IPS-20b (cell line): Measurements from ENCODE around the gene PPIF.
"Not testable (repeated sequence)": the region's sequence is repeated elsewhere in the genome, so short reads cannot be mapped to it uniquely, and the experiment has no call there.

ENCODE experiments used
- H3K27ac ChIP-seq: one replicate; pipeline ENCODE4 v1.5.1; 2013; ENCODE audit warnings: low read length
- H3K27me3 ChIP-seq: 2 replicates; pipeline ENCODE4 v1.6.1; 2013; ENCODE audit warnings: mild to moderate bottlenecking, low read length, inconsistent platforms; ENCODE audit not compliant: insufficient read depth
- H3K36me3 ChIP-seq: 2 replicates; pipeline ENCODE4 v1.6.1; 2013; ENCODE audit warnings: low read depth, mild to moderate bottlenecking, inconsistent platforms, low read length, moderate library complexity; ENCODE audit not compliant: insufficient read depth
- H3K4me1 ChIP-seq: 2 replicates; pipeline ENCODE4 v1.6.1; 2013; ENCODE audit warnings: mild to moderate bottlenecking, control low read depth, inconsistent platforms, low read length, moderate library complexity; ENCODE audit not compliant: insufficient read depth
- H3K4me3 ChIP-seq: 2 replicates; pipeline ENCODE4 v1.5.1; 2013; ENCODE audit warnings: mild to moderate bottlenecking, low read length, inconsistent platforms
- H3K9ac ChIP-seq: 2 replicates; pipeline ENCODE4 v1.6.1; 2013; ENCODE audit warnings: low read depth, mild to moderate bottlenecking, inconsistent platforms, low read length, moderate library complexity
- H3K9me3 ChIP-seq: 2 replicates; pipeline ENCODE4 v1.6.1; 2013; ENCODE audit warnings: mild to moderate bottlenecking, low read depth, low read length, inconsistent platforms; ENCODE audit not compliant: insufficient read depth

Gene PPIF

DNA sequence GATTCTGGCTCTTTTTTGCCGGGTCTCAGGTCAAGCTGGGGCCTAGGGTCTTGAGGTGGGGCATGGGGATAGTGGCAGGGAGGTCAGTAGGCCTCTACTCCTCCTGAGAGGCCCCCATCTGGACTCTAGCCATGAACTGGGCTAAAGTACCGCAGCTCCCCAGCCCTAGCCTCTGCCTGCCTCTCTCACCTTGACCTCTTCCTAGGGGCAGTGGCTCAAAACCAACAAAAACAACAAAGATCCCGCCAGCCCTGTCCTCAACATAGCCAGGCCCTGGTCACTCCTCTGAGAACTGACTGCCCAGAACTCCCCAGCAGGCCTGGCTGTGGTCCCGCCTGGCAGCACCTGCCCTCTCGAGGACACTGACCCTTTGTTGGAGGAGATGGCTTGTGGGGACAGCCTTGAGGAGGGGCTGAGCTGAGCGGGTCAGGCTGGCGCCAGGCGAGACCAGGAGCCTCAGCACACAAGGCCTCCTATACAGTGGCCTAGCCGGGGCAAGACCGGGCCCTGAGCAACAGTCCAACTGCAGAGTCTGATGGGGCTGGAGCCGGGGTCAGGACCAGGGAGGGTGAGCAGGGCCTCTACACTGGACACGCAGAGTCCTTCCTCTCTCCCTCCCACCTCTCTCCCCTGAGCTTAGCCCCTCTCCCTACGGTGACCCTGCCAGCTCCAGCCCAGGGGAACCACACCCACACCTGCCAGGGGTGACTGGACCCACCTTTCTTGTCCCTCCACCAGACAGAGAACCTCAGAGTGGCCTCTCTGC lies 11.6 kb upstream of the PPIF start:
- no peak overlapping the region for H3K4me3 ChIP-seq

DNA sequence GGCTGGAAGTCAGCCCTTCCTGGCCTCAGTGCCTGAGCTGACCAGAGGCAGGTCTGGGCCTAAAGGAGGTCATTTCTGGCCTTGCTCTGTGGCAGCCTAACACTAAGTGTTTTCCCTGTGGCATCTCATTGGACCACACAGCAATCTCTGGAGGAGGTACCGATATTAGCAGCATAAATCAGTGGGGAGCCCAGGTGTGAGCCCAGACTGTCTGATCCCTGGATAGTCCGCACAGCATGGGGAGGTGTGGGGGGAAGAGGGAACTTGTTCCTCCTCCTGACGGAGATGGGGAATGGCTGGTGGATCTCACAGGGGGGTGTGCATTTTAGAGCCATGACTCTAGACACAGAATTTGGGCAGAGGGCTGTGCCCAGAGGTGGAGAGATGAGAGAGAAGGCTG lies 11.0 kb upstream of the PPIF start:
- H3K27me3 ChIP-seq = no peaks in the 10 kb centered on the region
- no peak overlapping the region for H3K27ac ChIP-seq
- peaks cover 10% of the 10 kb centered on the region; the same call in 1 of the 2 replicates for H3K4me1 ChIP-seq
- H3K9ac ChIP-seq = no peak overlapping the region
- 0 out of 2 replicates have a peak, but pooled peaks cover 5% of the 10 kb centered on the region for H3K9me3 ChIP-seq
- H3K4me3 ChIP-seq = no peak overlapping the region
- no peaks in the 10 kb centered on the region for H3K36me3 ChIP-seq

More for the DNA sequence above, 11.6 kb upstream of the PPIF start:
- Histone ChIP-seq H3K9ac (no peak overlapping the region), H3K4me1 (peaks cover 10% of the 10 kb centered on the region; the same call in 1 of the 2 replicates), H3K27me3 (no peaks in the 10 kb centered on the region), H3K27ac (no peak overlapping the region), H3K36me3 (no peaks in the 10 kb centered on the region), H3K9me3 (0 out of 2 replicates have a peak, but pooled peaks cover 5% of the 10 kb centered on the region)

GRCh38 chr10:79336739-79337138 lies 10.5 kb upstream of the PPIF start:
- H3K4me1 ChIP-seq = peaks cover 10% of the 10 kb centered on the region; the same call in 1 of the 2 replicates
- H3K27me3 ChIP-seq = no peaks in the 10 kb centered on the region
- no peak overlapping the region for H3K4me3 ChIP-seq
- H3K9ac ChIP-seq = no peak overlapping the region
- no peak overlapping the region for H3K27ac ChIP-seq
- 0 out of 2 replicates have a peak, but pooled peaks cover 5% of the 10 kb centered on the region for H3K9me3 ChIP-seq
- no peaks in the 10 kb centered on the region for H3K36me3 ChIP-seq

DNA sequence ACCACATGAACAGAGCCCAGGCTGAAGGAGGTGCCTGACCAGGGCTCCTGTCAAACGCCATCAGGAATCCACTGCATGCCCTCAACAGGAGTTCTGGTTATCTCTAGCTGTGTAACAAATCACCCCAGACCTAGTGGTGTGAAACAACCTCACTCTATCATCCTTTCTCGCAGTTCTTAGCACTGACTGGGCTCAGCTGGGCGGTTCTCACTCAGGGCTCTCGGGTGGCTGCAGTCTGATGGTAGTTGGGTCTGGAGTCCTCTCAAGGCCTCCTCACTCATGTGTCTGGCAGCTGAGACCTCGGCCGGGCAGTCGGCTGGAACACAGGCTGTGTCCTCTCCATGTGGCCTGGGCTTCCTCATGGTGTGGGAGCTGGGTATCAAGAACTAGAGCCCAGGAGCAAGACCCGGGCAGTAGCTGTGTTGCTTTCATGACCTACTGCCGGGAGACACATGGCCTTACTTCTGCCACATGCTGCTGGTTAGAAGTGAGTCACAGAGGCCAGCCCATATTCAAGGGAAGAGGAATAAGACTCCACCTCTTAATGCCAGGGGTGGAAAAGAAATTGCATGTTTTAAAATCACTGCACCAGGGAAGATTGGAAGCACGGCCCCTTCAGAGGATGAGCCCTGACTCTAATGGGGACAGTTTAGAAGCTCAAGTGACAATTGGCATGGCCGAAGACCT lies 9.3 kb upstream of the PPIF start:
- not testable (repeated sequence) for H3K36me3 ChIP-seq, H3K4me1 ChIP-seq, H3K9me3 ChIP-seq, H3K27me3 ChIP-seq, H3K4me3 ChIP-seq, H3K9ac ChIP-seq, H3K27ac ChIP-seq

GRCh38 chr10:79339266-79339665 lies 8.0 kb upstream of the PPIF start:
- Histone ChIP-seq H3K9me3 (no peaks in the 10 kb centered on the region), H3K4me3 (no peak overlapping the region), H3K9ac (no peak overlapping the region), H3K27ac (no peak overlapping the region), H3K4me1 (peaks cover 10% of the 10 kb centered on the region; the same call in 1 of the 2 replicates), H3K27me3 (no peaks in the 10 kb centered on the region), H3K36me3 (no peaks in the 10 kb centered on the region)

GRCh38 chr10:79340646-79341244 lies 6.5 kb upstream of the PPIF start:
- Histone ChIP-seq H3K9me3 (no peaks in the 10 kb centered on the region), H3K4me3 (no peak overlapping the region), H3K9ac (no peak overlapping the region), H3K27ac (no peak overlapping the region), H3K4me1 (peaks cover 10% of the 10 kb centered on the region; the same call in 1 of the 2 replicates), H3K27me3 (no peaks in the 10 kb centered on the region), H3K36me3 (no peaks in the 10 kb centered on the region)

- no peaks in the 10 kb centered on the region for H3K9me3 ChIP-seq
- H3K9ac ChIP-seq = no peak overlapping the region
- H3K27me3 ChIP-seq = no peaks in the 10 kb centered on the region
- no peaks in the 10 kb centered on the region for H3K36me3 ChIP-seq
- no peak overlapping the region for H3K27ac ChIP-seq
- no peak overlapping the region for H3K4me3 ChIP-seq
- peaks cover 6% of the 10 kb centered on the region; the same call in 1 of the 2 replicates for H3K4me1 ChIP-seq
Observed at GRCh38 chr10:79342295-79342761, 4.9 kb upstream of the PPIF start.

GRCh38 chr10:79342811-79343561 lies 4.3 kb upstream of the PPIF start:
- Histone ChIP-seq H3K27me3 (no peaks in the 10 kb centered on the region), H3K36me3 (no peaks in the 10 kb centered on the region), H3K4me3 (no peak overlapping the region), H3K9me3 (no peaks in the 10 kb centered on the region), H3K4me1 (peaks cover 6% of the 10 kb centered on the region; the same call in 1 of the 2 replicates), H3K27ac (no peak overlapping the region), H3K9ac (no peak overlapping the region)

GRCh38 chr10:79344502-79345195 lies 2.6 kb upstream of the PPIF start:
- Histone ChIP-seq H3K4me3 (no peak overlapping the region), H3K9ac (no peak overlapping the region), H3K36me3 (peaks cover 11% of the 10 kb centered on the region), H3K27me3 (no peaks in the 10 kb centered on the region), H3K4me1 (peaks cover 9% of the 10 kb centered on the region; the same call in 1 of the 2 replicates), H3K27ac (no peak overlapping the region), H3K9me3 (no peaks in the 10 kb centered on the region)

- H3K4me1 ChIP-seq = peaks cover 9% of the 10 kb centered on the region; the same call in 1 of the 2 replicates
- peaks cover 19% of the 10 kb centered on the region for H3K36me3 ChIP-seq
- H3K27me3 ChIP-seq = no peaks in the 10 kb centered on the region
- no peak overlapping the region for H3K4me3 ChIP-seq
- H3K9ac ChIP-seq = no peak overlapping the region
- H3K9me3 ChIP-seq = no peaks in the 10 kb centered on the region
- no peak overlapping the region for H3K27ac ChIP-seq
Observed at GRCh38 chr10:79345241-79346011, 1.8 kb upstream of the PPIF start.
